Testis (tissue), 2 donors: ENCODE data around the gene NPPC.

Experiments used
- POLR2A ChIP-seq: fragments of 450-650 bp; IDR thresholded peaks from one replicate; pipeline ENCODE4 v1.6.1; 2017; ENCODE audit warnings: antibody characterized with exemption, mild to moderate bottlenecking, moderate library complexity
- TF ChIP-seq, protein P1 (sequence below), 3 experiments: fragments of 450-650 bp in 2 of 3; fragments of 200-600 bp in 1 of 3; sonication (generic) in 1 of 3; IDR thresholded peaks; one replicate each; pipeline ENCODE4 v1.5.1; 2016 to 2019; ENCODE audit warnings: antibody characterized with exemption in 3 of 3, mild to moderate bottlenecking in 2 of 3, moderate library complexity in 1 of 3

DNA sequence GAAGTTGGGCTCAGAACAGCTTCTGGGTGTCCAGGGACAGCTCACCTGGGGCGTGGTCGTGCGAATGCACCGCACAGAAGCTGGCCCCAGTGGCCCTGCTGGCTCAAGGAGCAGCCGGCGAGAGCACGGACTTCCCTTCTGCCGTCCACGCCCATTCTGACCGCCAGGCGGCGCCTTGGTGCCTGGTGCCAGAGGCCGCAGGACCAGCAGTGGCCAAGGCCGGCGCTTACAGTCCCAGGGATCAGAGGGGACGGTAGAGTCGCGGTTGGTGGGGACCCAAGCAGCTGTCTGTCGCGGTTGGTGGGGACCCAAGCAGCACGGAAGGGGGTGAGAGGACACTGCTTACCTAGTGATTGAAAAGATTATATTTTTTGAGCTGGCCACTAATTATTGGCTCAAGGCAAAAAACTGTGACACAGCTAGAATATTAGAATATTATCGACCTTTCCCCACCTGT lies 25.7 kb downstream of the NPPC start:
- TF ChIP-seq POLR2A, result no peak
- TF ChIP-seq, protein P1, sequence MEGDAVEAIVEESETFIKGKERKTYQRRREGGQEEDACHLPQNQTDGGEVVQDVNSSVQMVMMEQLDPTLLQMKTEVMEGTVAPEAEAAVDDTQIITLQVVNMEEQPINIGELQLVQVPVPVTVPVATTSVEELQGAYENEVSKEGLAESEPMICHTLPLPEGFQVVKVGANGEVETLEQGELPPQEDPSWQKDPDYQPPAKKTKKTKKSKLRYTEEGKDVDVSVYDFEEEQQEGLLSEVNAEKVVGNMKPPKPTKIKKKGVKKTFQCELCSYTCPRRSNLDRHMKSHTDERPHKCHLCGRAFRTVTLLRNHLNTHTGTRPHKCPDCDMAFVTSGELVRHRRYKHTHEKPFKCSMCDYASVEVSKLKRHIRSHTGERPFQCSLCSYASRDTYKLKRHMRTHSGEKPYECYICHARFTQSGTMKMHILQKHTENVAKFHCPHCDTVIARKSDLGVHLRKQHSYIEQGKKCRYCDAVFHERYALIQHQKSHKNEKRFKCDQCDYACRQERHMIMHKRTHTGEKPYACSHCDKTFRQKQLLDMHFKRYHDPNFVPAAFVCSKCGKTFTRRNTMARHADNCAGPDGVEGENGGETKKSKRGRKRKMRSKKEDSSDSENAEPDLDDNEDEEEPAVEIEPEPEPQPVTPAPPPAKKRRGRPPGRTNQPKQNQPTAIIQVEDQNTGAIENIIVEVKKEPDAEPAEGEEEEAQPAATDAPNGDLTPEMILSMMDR (IDR thresholded peaks at IDR 0.05), result peak; percentile 52 to 77 (median 75)
